HepG2 (cell line): ENCODE results near the gene INAFM2. TPM values are rescaled to one million over a fixed set of nuclear protein-coding genes. Genes with fewer than 3 reads are reported as not detected.

Experiments
- ATAC-seq: fragments of 200-7000 bp; cut with Tn5 transposase; 3 replicates; pipeline ENCODE4 v1.9.1; 2020; ENCODE audit warnings: mild to moderate bottlenecking, moderate library complexity
- BruUV-seq: library from RNA; stranded (reverse); fragments of 400-500 nt; replicated peaks from 2 replicates; lab custom pipeline; 2021; lab: Mats Ljungman, UMichigan
- CTCF ChIA-PET: fragments of 300-600 bp; formaldehyde crosslinking; extraction: SDS; loops from one replicate; lab custom pipeline; 2021; ENCODE audit warnings: low total read pairs, inconsistent platforms, low intra/inter-chr PET ratio; lab: Yijun Ruan, JAX
- POLR2A ChIA-PET: fragments of 350-600 bp; sonication (Branson Sonifier 250); formaldehyde crosslinking; loops from one replicate; lab custom pipeline; 2020; ENCODE audit warnings: antibody characterized with exemption, inconsistent platforms; lab: Yijun Ruan, JAX
- DNase-seq: peaks from one replicate; pipeline ENCODE4 v3.0.0-alpha.2; 2015; ENCODE audit warnings: low spot score
- FAIRE-seq: peaks from 3 replicates; lab custom pipeline; 2011; peaks lifted over from hg19 to GRCh38; lab: Jason Lieb, UNC
- H2AFZ ChIP-seq: one replicate; pipeline ENCODE4 v1.6.1; 2011; ENCODE audit warnings: low read length, inconsistent platforms
- H3K27ac ChIP-seq: fragments of 300-600 bp; 3 replicates; pipeline ENCODE4 v1.8.0; 2011; ENCODE audit warnings: mixed run types, mild to moderate bottlenecking, mixed read lengths, low read length, inconsistent platforms; ENCODE audit not compliant: insufficient read depth; ENCODE audit errors: extremely low read length
- H3K27me3 ChIP-seq, 2 experiments: fragments of 200-600 bp in 1 of 2; 2 replicates in 1 of 2; 3 replicates in 1 of 2; pipeline versions ENCODE4 v1.6.0 to v1.8.0; 2011; ENCODE audit warnings: low read length in 2 of 2, mild to moderate bottlenecking in 2 of 2, moderate library complexity in 2 of 2, inconsistent platforms in 1 of 2; ENCODE audit not compliant: insufficient read depth in 2 of 2, control insufficient read depth in 1 of 2
- H3K36me3 ChIP-seq, 2 experiments: fragments of 200-600 bp in 1 of 2; replicated peaks in 1 of 2; 2 replicates in 1 of 2; 3 replicates in 1 of 2; pipeline versions ENCODE4 v1.5.1 to v1.8.0; 2011; ENCODE audit warnings: low read length in 2 of 2, inconsistent platforms in 1 of 2; ENCODE audit not compliant: insufficient read depth in 2 of 2, control insufficient read depth in 1 of 2
- H3K4me1 ChIP-seq: 2 replicates; pipeline ENCODE4 v1.5.1; 2012; ENCODE audit warnings: low read length, inconsistent platforms; ENCODE audit not compliant: insufficient read depth
- H3K4me2 ChIP-seq: 2 replicates; pipeline ENCODE4 v1.6.0; 2011; ENCODE audit warnings: low read depth, low read length, inconsistent platforms
- H3K4me3 ChIP-seq, 3 experiments: fragments of 200-600 bp in 1 of 3; sonication (generic), shearing (Covaris generic) in 1 of 3; replicated peaks in 1 of 3; 2 replicates each; pipeline ENCODE4 v1.5.1; 2011 to 2016; ENCODE audit warnings: low read length in 3 of 3, inconsistent platforms in 2 of 3, low read depth in 2 of 3, mild to moderate bottlenecking in 2 of 3, control low read depth in 1 of 3, mixed read lengths in 1 of 3; ENCODE audit not compliant: insufficient read depth in 1 of 3
- H3K79me2 ChIP-seq: one replicate; pipeline ENCODE4 v1.6.1; 2011; ENCODE audit warnings: low read length, inconsistent platforms; ENCODE audit not compliant: insufficient read depth
- H3K9ac ChIP-seq: 2 replicates; pipeline ENCODE4 v1.6.0; 2011; ENCODE audit warnings: mild to moderate bottlenecking, low read depth, low read length, inconsistent platforms; ENCODE audit not compliant: insufficient read depth
- H3K9me3 ChIP-seq: 2 replicates; pipeline ENCODE4 v1.5.1; 2012; ENCODE audit warnings: mild to moderate bottlenecking, low read length
- H4K20me1 ChIP-seq: 2 replicates; pipeline ENCODE4 v1.6.0; 2011; ENCODE audit warnings: inconsistent platforms, mild to moderate bottlenecking, low read length, moderate library complexity; ENCODE audit not compliant: insufficient read depth
- ATF7-NPFF ChIP-seq: sonication (generic); formaldehyde crosslinking; IDR thresholded peaks from 2 replicates; pipeline ENCODE4 v1.8.1; 2023; ENCODE audit warnings: mild to moderate bottlenecking, low read depth, missing genetic modification reagents, moderate library complexity
- GABPB1 ChIP-seq: IDR thresholded peaks from 2 replicates; pipeline ENCODE4 v1.6.1; 2016; ENCODE audit warnings: mild to moderate bottlenecking, missing genetic modification reagents, moderate library complexity, missing compliant biosample characterization
- SP4 ChIP-seq: sonication (generic); formaldehyde crosslinking; IDR thresholded peaks from 2 replicates; pipeline ENCODE4 v1.8.1; 2023; ENCODE audit warnings: mild to moderate bottlenecking, missing genetic modification reagents
- ZNF816 ChIP-seq: sonication (generic); formaldehyde crosslinking; IDR thresholded peaks from 2 replicates; pipeline ENCODE4 v1.8.0; 2022; ENCODE audit warnings: missing genetic modification reagents, mild to moderate bottlenecking, borderline replicate concordance
- WGBS: methylation state at CpG from one replicate; pipeline ENCODE4 v1.1.6; 2017; ENCODE audit warnings: low lambda C conversion rate; 5-methylcytosine and 5-hydroxymethylcytosine counted together
- in situ Hi-C: cut with HindIII; loops from 2 replicates; pipeline ENCODE4 v1.10.0; 2017; ENCODE audit warnings: low pct_unique_long_range_greater_than_20kb; ENCODE audit not compliant: extremely low pct_ligation_motif_present
- intact Hi-C: fragments of 100-400 bp; cut with micrococcal nuclease; formaldehyde crosslinking; loops from one replicate; pipeline ENCODE4 v1.10.0; 2022; ENCODE audit not compliant: unreplicated experiment
- polyA plus RNA-seq, 8 experiments: library from polyadenylated mRNA; depleted of rRNA in 3 of 8; stranded (reverse) in 7 of 8; unstranded in 1 of 8; fragments of >200 nt; fragmentation: Illumina TruSeq in 4 of 8; extraction: Trizol in 4 of 8; gene quantifications; 2 replicates each; pipeline versions ENCODE4 v1.2.1 to v1.2.3, GENCODE V29; 2011 to 2016; ENCODE audit warnings: low read depth in 4 of 8, missing spikeins in 1 of 8, mixed read lengths in 1 of 8; ENCODE audit not compliant: insufficient read depth in 1 of 8
- total RNA-seq, 5 experiments: library from RNA; depleted of rRNA; stranded (reverse); fragments of >200 nt; fragmentation: Illumina TruSeq; extraction: Trizol; gene quantifications; 2 replicates each; pipeline ENCODE4 v1.2.3, GENCODE V29; 2016; ENCODE audit warnings: low read depth in 1 of 5
- TF ChIP-seq, protein P1 (sequence below): sonication (generic); formaldehyde crosslinking; IDR thresholded peaks from one replicate; pipeline ENCODE4 v1.5.1; 2020; ENCODE audit warnings: mild to moderate bottlenecking, missing genetic modification reagents; ENCODE audit errors: not compliant biosample characterization
- TF ChIP-seq, protein P2 (sequence below): sonication (generic); formaldehyde crosslinking; IDR thresholded peaks from 2 replicates; pipeline ENCODE4 v1.4.0; 2020; ENCODE audit warnings: missing genetic modification reagents
- TF ChIP-seq, protein P3 (sequence below): sonication (generic); formaldehyde crosslinking; IDR thresholded peaks from 2 replicates; pipeline ENCODE4 v1.5.1; 2020; ENCODE audit warnings: mild to moderate bottlenecking, missing genetic modification reagents, moderate library complexity

The INAFM2 gene
- total and polyA plus RNA-seq, 2 of the 13 experiments (the other 11 are each of a cell fraction or from before 2014, with no cell fraction given) = 5.5 to 6.5 TPM

DNA sequence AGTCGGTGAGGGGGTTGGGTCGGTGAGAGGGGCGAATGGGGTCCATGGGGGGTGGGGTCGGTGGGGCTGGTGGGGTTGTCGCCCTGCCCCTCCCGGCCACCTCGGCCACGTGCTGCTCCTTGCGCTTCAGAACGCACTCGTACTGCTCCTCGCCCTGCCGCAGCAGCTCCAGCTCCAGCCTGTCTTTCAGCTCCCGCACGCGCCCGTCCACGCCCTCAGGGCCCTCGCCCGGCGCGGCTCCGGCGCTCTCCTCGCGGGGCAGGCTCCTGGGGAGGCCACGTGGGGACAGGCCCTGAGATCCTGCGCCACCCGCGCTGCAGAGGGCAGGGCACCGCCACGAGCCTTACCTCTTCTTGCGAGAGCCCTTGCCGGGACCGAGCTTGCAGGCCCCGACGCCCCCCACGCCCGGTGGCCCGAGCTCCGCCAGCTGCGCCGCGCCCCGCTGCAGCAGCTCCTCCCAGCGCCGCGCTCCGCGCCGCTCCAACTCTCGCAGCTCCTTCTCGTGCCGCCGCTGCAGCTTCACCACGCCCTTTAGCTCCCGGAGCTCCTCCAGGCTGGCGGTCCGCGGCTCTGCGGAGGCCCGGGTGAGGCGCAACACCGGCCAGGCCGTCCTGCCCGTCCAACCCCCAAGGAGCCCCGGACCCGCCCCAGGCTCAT lies 32.4 kb upstream of the INAFM2 start:
- ChIA-PET CTCF (no interaction called here), POLR2A (interaction anchor here (1.4 kb wide), 1 partner anchor 49 kb away, joined by 5 read pairs; no protein-coding TSS in a partner anchor)
- Histone ChIP-seq H3K9me3 (no peaks in the 10 kb centered on the region), H4K20me1 (no peaks in the 10 kb centered on the region), H3K27ac (no peak overlapping the region), H2AFZ (no peak overlapping the region), H3K36me3 (no peaks in the 10 kb centered on the region), H3K4me2 (peak overlapping the region; percentile 57), H3K9ac (no peak overlapping the region), H3K4me3 (peak overlapping the region in 2 of 3 experiments; percentile 23 to 48; a peak in 3 of 6 replicates), H3K79me2 (no peaks in the 10 kb centered on the region), H3K4me1 (peaks cover 10% of the 10 kb centered on the region; the same call in 1 of the 2 replicates), H3K27me3 (peaks cover 21 to 97% of the 10 kb centered on the region in 2 experiments)
- 3% methylated on average over 21 of the region's 68 CpGs for WGBS
- in situ Hi-C loops (no loop called here), intact Hi-C loops (no loop called here)
- BruUV-seq = no TSS peak
- FAIRE-seq (no peak), ATAC-seq (peak; percentile 73), DNase-seq (no peak)
- TF ChIP-seq ATF7-NPFF (CRISPR knock-in tag) (0 out of 2 replicates have a peak, but pooled peaks have one; percentile 34), GABPB1 (CRISPR knock-in tag) (0 out of 2 replicates have a peak, but pooled peaks have one; percentile 36), SP4 (CRISPR knock-in tag) (peak; percentile 18; the same call in 1 of the 2 replicates), ZNF816 (CRISPR knock-in tag) (no peak)
- TF ChIP-seq, protein P1, sequence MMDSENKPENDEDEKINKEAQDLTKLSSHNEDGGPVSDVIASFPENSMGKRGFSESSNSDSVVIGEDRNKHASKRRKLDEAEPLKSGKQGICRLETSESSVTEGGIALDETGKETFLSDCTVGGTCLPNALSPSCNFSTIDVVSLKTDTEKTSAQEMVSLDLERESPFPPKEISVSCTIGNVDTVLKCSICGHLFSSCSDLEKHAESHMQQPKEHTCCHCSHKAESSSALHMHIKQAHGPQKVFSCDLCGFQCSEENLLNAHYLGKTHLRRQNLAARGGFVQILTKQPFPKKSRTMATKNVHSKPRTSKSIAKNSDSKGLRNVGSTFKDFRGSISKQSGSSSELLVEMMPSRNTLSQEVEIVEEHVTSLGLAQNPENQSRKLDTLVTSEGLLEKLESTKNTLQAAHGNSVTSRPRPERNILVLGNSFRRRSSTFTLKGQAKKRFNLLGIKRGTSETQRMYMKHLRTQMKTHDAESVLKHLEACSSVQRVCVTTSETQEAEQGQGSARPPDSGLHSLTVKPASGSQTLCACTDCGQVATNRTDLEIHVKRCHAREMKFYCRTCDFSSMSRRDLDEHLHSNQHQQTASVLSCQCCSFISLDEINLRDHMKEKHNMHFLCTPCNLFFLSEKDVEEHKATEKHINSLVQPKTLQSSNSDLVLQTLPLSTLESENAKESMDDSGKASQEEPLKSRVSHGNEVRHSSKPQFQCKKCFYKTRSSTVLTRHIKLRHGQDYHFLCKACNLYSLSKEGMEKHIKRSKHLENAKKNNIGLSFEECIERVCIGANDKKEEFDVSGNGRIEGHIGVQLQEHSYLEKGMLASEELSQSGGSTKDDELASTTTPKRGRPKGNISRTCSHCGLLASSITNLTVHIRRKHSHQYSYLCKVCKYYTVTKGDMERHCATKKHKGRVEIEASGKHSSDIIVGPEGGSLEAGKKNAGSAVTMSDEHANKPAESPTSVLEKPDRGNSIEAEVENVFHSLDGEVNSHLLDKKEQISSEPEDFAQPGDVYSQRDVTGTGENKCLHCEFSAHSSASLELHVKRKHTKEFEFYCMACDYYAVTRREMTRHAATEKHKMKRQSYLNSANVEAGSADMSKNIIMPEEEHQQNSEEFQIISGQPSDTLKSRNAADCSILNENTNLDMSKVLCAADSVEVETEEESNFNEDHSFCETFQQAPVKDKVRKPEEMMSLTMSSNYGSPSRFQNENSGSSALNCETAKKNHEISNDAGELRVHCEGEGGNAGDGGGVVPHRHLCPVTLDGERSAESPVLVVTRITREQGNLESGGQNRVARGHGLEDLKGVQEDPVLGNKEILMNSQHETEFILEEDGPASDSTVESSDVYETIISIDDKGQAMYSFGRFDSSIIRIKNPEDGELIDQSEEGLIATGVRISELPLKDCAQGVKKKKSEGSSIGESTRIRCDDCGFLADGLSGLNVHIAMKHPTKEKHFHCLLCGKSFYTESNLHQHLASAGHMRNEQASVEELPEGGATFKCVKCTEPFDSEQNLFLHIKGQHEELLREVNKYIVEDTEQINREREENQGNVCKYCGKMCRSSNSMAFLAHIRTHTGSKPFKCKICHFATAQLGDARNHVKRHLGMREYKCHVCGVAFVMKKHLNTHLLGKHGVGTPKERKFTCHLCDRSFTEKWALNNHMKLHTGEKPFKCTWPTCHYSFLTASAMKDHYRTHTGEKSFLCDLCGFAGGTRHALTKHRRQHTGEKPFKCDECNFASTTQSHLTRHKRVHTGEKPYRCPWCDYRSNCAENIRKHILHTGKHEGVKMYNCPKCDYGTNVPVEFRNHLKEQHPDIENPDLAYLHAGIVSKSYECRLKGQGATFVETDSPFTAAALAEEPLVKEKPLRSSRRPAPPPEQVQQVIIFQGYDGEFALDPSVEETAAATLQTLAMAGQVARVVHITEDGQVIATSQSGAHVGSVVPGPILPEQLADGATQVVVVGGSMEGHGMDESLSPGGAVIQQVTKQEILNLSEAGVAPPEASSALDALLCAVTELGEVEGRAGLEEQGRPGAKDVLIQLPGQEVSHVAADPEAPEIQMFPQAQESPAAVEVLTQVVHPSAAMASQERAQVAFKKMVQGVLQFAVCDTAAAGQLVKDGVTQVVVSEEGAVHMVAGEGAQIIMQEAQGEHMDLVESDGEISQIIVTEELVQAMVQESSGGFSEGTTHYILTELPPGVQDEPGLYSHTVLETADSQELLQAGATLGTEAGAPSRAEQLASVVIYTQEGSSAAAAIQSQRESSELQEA = no peak
- TF ChIP-seq, protein P2, sequence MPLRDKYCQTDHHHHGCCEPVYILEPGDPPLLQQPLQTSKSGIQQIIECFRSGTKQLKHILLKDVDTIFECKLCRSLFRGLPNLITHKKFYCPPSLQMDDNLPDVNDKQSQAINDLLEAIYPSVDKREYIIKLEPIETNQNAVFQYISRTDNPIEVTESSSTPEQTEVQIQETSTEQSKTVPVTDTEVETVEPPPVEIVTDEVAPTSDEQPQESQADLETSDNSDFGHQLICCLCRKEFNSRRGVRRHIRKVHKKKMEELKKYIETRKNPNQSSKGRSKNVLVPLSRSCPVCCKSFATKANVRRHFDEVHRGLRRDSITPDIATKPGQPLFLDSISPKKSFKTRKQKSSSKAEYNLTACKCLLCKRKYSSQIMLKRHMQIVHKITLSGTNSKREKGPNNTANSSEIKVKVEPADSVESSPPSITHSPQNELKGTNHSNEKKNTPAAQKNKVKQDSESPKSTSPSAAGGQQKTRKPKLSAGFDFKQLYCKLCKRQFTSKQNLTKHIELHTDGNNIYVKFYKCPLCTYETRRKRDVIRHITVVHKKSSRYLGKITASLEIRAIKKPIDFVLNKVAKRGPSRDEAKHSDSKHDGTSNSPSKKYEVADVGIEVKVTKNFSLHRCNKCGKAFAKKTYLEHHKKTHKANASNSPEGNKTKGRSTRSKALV (CRISPR knock-in tag) = peak; percentile 70; the same call in 1 of the 2 replicates
- TF ChIP-seq, protein P3, sequence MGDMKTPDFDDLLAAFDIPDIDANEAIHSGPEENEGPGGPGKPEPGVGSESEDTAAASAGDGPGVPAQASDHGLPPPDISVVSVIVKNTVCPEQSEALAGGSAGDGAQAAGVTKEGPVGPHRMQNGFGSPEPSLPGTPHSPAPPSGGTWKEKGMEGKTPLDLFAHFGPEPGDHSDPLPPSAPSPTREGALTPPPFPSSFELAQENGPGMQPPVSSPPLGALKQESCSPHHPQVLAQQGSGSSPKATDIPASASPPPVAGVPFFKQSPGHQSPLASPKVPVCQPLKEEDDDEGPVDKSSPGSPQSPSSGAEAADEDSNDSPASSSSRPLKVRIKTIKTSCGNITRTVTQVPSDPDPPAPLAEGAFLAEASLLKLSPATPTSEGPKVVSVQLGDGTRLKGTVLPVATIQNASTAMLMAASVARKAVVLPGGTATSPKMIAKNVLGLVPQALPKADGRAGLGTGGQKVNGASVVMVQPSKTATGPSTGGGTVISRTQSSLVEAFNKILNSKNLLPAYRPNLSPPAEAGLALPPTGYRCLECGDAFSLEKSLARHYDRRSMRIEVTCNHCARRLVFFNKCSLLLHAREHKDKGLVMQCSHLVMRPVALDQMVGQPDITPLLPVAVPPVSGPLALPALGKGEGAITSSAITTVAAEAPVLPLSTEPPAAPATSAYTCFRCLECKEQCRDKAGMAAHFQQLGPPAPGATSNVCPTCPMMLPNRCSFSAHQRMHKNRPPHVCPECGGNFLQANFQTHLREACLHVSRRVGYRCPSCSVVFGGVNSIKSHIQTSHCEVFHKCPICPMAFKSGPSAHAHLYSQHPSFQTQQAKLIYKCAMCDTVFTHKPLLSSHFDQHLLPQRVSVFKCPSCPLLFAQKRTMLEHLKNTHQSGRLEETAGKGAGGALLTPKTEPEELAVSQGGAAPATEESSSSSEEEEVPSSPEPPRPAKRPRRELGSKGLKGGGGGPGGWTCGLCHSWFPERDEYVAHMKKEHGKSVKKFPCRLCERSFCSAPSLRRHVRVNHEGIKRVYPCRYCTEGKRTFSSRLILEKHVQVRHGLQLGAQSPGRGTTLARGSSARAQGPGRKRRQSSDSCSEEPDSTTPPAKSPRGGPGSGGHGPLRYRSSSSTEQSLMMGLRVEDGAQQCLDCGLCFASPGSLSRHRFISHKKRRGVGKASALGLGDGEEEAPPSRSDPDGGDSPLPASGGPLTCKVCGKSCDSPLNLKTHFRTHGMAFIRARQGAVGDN (CRISPR knock-in tag) = peak; percentile 66
